Type B pancreatic cell (in vitro differentiated cells): ENCODE results near the gene NOC2L. TPM values are rescaled to one million over a fixed set of nuclear protein-coding genes. Genes with fewer than 3 reads are reported as not detected.

Experiments used
- DNase-seq: peaks from one replicate; pipeline ENCODE4 v3.0.0; 2021; ENCODE audit warnings: mixed read lengths; ENCODE audit not compliant: unreplicated experiment; ENCODE audit errors: extremely low spot score
- H3K27ac Mint-ChIP-seq: 2 replicates; pipeline ENCODE4 v1.8.0; 2021; ENCODE audit warnings: mild to moderate bottlenecking, mixed read lengths
- H3K27me3 Mint-ChIP-seq: 2 replicates; pipeline ENCODE4 v1.8.0; 2021; ENCODE audit warnings: mixed read lengths
- H3K36me3 Mint-ChIP-seq: 2 replicates; pipeline ENCODE4 v1.8.0; 2021; ENCODE audit warnings: mixed read lengths
- H3K4me1 Mint-ChIP-seq: one replicate; pipeline ENCODE4 v1.8.0; 2021; ENCODE audit warnings: mixed read lengths; ENCODE audit not compliant: unreplicated experiment
- H3K4me3 Mint-ChIP-seq: 2 replicates; pipeline ENCODE4 v1.8.0; 2021; ENCODE audit warnings: mild to moderate bottlenecking, mixed read lengths
- H3K9me3 Mint-ChIP-seq: 2 replicates; pipeline ENCODE4 v1.8.0; 2021; ENCODE audit warnings: mixed read lengths
- CTCF ChIP-seq: fragments of 200-600 bp; sonication (generic); conservative IDR thresholded peaks from 2 replicates; pipeline ENCODE4 v1.5.0; 2021; ENCODE audit warnings: antibody characterized with exemption, mild to moderate bottlenecking
- total RNA-seq: library from RNA; stranded (reverse); gene quantifications from 2 replicates; pipeline ENCODE4 v1.2.1, GENCODE V29; 2021; ENCODE audit warnings: low replicate concordance

Gene NOC2L
- total RNA-seq, 1 donor from 2014 or later, result 87.2 TPM

- H3K27me3 Mint-ChIP-seq, result peaks cover 42% of the 10 kb centered on the region
- no peaks in the 10 kb centered on the region for H3K9me3 Mint-ChIP-seq
- no peak for DNase-seq
- H3K27ac Mint-ChIP-seq, result no peak overlapping the region
- peak; percentile 61 for TF ChIP-seq CTCF
- H3K36me3 Mint-ChIP-seq, result peaks cover 4% of the 10 kb centered on the region
- H3K4me3 Mint-ChIP-seq, result no peak overlapping the region
- H3K4me1 Mint-ChIP-seq, result peaks cover 29% of the 10 kb centered on the region
Observed at GRCh38 chr1:912740-913301, 46.2 kb downstream of the NOC2L start.

GRCh38 chr1:911875-912739 lies 46.9 kb downstream of the NOC2L start:
- no peak for DNase-seq
- H3K4me1 Mint-ChIP-seq, result peaks cover 22% of the 10 kb centered on the region
- H3K27me3 Mint-ChIP-seq, result peaks cover 36% of the 10 kb centered on the region
- H3K4me3 Mint-ChIP-seq, result no peak overlapping the region
- no peak for TF ChIP-seq CTCF
- H3K36me3 Mint-ChIP-seq, result peaks cover 4% of the 10 kb centered on the region
- no peak overlapping the region for H3K27ac Mint-ChIP-seq
- no peaks in the 10 kb centered on the region for H3K9me3 Mint-ChIP-seq

GRCh38 chr1:910881-911721 lies 48.0 kb downstream of the NOC2L start:
- Mint-ChIP-seq H3K36me3 (peaks cover 4% of the 10 kb centered on the region), H3K4me1 (peaks cover 17% of the 10 kb centered on the region), H3K9me3 (no peaks in the 10 kb centered on the region), H3K27ac (peak overlapping the region; percentile 84), H3K27me3 (peaks cover 31% of the 10 kb centered on the region), H3K4me3 (peak overlapping the region; percentile 74)
- no peak for TF ChIP-seq CTCF
- peak; percentile 74 for DNase-seq

GRCh38 chr1:910311-910880 lies 48.7 kb downstream of the NOC2L start:
- Mint-ChIP-seq H3K9me3 (no peaks in the 10 kb centered on the region), H3K4me3 (no peak overlapping the region), H3K4me1 (peaks cover 20% of the 10 kb centered on the region), H3K36me3 (peaks cover 4% of the 10 kb centered on the region), H3K27me3 (peaks cover 35% of the 10 kb centered on the region), H3K27ac (no peak overlapping the region)
- TF ChIP-seq CTCF, result no peak
- no peak for DNase-seq

GRCh38 chr1:909861-910310 lies 49.2 kb downstream of the NOC2L start:
- peaks cover 34% of the 10 kb centered on the region for H3K27me3 Mint-ChIP-seq
- H3K4me3 Mint-ChIP-seq, result no peak overlapping the region
- no peaks in the 10 kb centered on the region for H3K9me3 Mint-ChIP-seq
- peaks cover 4% of the 10 kb centered on the region for H3K36me3 Mint-ChIP-seq
- no peak overlapping the region for H3K27ac Mint-ChIP-seq
- H3K4me1 Mint-ChIP-seq, result peaks cover 23% of the 10 kb centered on the region
- no peak for DNase-seq
- TF ChIP-seq CTCF, result no peak
